ENCODE data around the gene PHACTR1. TPM values are rescaled to one million over a fixed set of nuclear protein-coding genes. Genes with fewer than 3 reads are reported as not detected.

Gene PHACTR1
- total RNA-seq, 2 donors from 2014 or later: 1.3 to 4.3 TPM

GRCh38 chr6:13198168-13198567 lies 481.6 kb downstream of the PHACTR1 start:
- intact Hi-C loops (cut with DNase I): no loop called here
- Histone ChIP-seq H3K4me1 (replicated peaks) (no peaks in the 10 kb centered on the region), H3K27ac (no peak overlapping the region), H3K4me3 (no peak overlapping the region), H3K9me3 (no peaks in the 10 kb centered on the region), H3K36me3 (no peaks in the 10 kb centered on the region), H3K27me3 (replicated peaks; ENCODE audit: insufficient read depth) (no peaks in the 10 kb centered on the region)
- WGBS: 61% methylated on average over 6 of the region's 6 CpGs
- no peak for DNase-seq (ENCODE audit: low spot score)
- TF ChIP-seq CTCF (IDR thresholded peaks at IDR 0.05) (no peak), POLR2AphosphoS5 (IDR thresholded peaks at IDR 0.05) (no peak), POLR2A (IDR thresholded peaks at IDR 0.05) (no peak)

GRCh38 chr6:13201336-13201735 lies 484.8 kb downstream of the PHACTR1 start:
- H3K27me3 ChIP-seq (replicated peaks; ENCODE audit: insufficient read depth): no peaks in the 10 kb centered on the region
- H3K4me3 ChIP-seq: no peak overlapping the region
- intact Hi-C loops (cut with DNase I): no loop called here
- no peak for DNase-seq (ENCODE audit: low spot score)
- no peaks in the 10 kb centered on the region for H3K9me3 ChIP-seq
- no peaks in the 10 kb centered on the region for H3K36me3 ChIP-seq
- no peaks in the 10 kb centered on the region for H3K4me1 ChIP-seq (replicated peaks)
- TF ChIP-seq POLR2AphosphoS5 (IDR thresholded peaks at IDR 0.05): no peak
- no peak for TF ChIP-seq CTCF (IDR thresholded peaks at IDR 0.05)
- TF ChIP-seq POLR2A (IDR thresholded peaks at IDR 0.05): no peak
- 74% methylated on average over 6 of the region's 6 CpGs for WGBS
- H3K27ac ChIP-seq: no peak overlapping the region

GRCh38 chr6:13203145-13203544 lies 486.6 kb downstream of the PHACTR1 start:
- 55% methylated on average over 4 of the region's 4 CpGs for WGBS
- no peak overlapping the region for H3K4me3 ChIP-seq
- TF ChIP-seq POLR2AphosphoS5 (IDR thresholded peaks at IDR 0.05) (no peak), POLR2A (IDR thresholded peaks at IDR 0.05) (no peak), CTCF (IDR thresholded peaks at IDR 0.05) (no peak)
- H3K27me3 ChIP-seq (replicated peaks; ENCODE audit: insufficient read depth): no peaks in the 10 kb centered on the region
- no peaks in the 10 kb centered on the region for H3K4me1 ChIP-seq (replicated peaks)
- intact Hi-C loops (cut with DNase I): no loop called here
- H3K9me3 ChIP-seq: no peaks in the 10 kb centered on the region
- no peak overlapping the region for H3K27ac ChIP-seq
- DNase-seq (ENCODE audit: low spot score): no peak
- no peaks in the 10 kb centered on the region for H3K36me3 ChIP-seq

GRCh38 chr6:13205106-13205505 lies 488.5 kb downstream of the PHACTR1 start:
- WGBS: 95% methylated on average over 6 of the region's 6 CpGs
- no peak overlapping the region for H3K27ac ChIP-seq
- no peak for DNase-seq (ENCODE audit: low spot score)
- no peak overlapping the region for H3K4me3 ChIP-seq
- H3K27me3 ChIP-seq (replicated peaks; ENCODE audit: insufficient read depth): no peaks in the 10 kb centered on the region
- H3K9me3 ChIP-seq: no peaks in the 10 kb centered on the region
- intact Hi-C loops (cut with DNase I): no loop called here
- TF ChIP-seq POLR2AphosphoS5 (IDR thresholded peaks at IDR 0.05) (no peak), POLR2A (IDR thresholded peaks at IDR 0.05) (no peak), CTCF (IDR thresholded peaks at IDR 0.05) (no peak)
- H3K36me3 ChIP-seq: no peaks in the 10 kb centered on the region
- no peaks in the 10 kb centered on the region for H3K4me1 ChIP-seq (replicated peaks)

- Histone ChIP-seq H3K4me3 (no peak overlapping the region), H3K9me3 (no peaks in the 10 kb centered on the region), H3K27ac (no peak overlapping the region), H3K36me3 (no peaks in the 10 kb centered on the region), H3K4me1 (replicated peaks) (no peaks in the 10 kb centered on the region), H3K27me3 (replicated peaks; ENCODE audit: insufficient read depth) (no peaks in the 10 kb centered on the region)
- no peak for DNase-seq (ENCODE audit: low spot score)
- intact Hi-C loops (cut with DNase I): no loop called here
- WGBS: 79% methylated on average over 1 of the region's 1 CpG
- no peak for TF ChIP-seq POLR2A (IDR thresholded peaks at IDR 0.05)
- TF ChIP-seq CTCF (IDR thresholded peaks at IDR 0.05): no peak
- no peak for TF ChIP-seq POLR2AphosphoS5 (IDR thresholded peaks at IDR 0.05)
Observed at GRCh38 chr6:13212096-13212495, 495.5 kb downstream of the PHACTR1 start.

All from prostate gland (tissue), 2 donors.